Activated effector memory CD4-positive, alpha-beta T cell treated with Interleukin-2 at 50 U/mL for 16 hours (primary cell): ENCODE measurements around the gene PCBP3.

ENCODE experiments used
- DNase-seq: peaks from one replicate; pipeline ENCODE4 v3.0.0-alpha.2; 2020

PCBP3 gene

GRCh38 chr21:45900034-45900868, 256.7 kb downstream of the PCBP3 start:
- no peak for DNase-seq

DNA sequence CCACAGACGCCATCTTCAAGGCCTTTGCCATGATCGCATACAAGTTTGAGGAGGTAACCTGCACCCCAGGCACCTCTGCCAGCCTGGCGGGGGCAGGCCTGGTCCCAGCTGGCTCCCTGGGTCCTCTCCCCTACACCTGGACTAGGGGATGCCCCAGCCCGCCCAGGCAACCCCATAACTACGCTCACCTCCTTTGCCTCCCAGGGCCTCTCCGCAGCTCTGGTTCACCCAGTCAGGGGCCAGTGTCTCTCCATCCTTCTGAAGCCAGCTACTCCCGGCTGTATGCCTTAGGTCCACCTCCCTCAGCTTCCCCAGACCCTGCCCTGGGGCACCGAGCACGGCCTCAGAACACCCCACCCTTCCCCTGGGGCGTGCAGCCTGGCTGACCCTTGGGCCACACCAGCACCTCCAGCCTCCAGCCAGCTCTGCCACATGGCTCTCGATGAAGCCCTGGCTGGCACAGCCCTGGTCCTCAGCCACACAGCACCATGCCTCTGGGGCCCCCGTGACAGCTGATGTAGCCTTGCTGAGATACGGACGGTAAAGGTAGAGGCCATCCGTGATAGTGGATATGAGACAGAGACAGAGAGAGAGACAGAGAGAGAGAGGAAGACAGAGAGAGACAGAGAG, 257.7 kb downstream of the PCBP3 start:
- DNase-seq, result no peak

GRCh38 chr21:45902292-45902995, 258.9 kb downstream of the PCBP3 start:
- no peak for DNase-seq

DNA sequence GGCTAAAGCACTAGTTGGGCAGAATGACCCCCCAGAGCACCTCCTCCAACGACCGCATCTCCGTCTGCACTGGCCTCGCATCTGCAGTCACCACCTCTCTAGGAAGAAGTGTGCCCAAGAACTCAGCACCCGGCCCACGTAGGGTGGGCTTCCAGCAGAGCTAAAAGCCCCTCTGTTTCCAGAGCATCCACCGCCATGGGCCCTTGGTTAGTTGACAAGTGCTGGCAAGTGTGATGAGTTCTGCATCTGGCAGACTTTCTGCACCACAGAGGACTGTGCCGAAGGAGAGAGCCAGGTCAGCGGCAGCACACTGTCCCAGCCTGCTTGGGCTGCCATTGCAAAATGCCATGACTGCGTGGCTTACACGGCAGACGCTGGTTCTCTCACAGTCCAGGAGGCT, 261.7 kb downstream of the PCBP3 start:
- no peak for DNase-seq

- DNase-seq, result no peak
These were observed 262.8 kb downstream of the PCBP3 start for GRCh38 chr21:45906196-45906805.

DNA sequence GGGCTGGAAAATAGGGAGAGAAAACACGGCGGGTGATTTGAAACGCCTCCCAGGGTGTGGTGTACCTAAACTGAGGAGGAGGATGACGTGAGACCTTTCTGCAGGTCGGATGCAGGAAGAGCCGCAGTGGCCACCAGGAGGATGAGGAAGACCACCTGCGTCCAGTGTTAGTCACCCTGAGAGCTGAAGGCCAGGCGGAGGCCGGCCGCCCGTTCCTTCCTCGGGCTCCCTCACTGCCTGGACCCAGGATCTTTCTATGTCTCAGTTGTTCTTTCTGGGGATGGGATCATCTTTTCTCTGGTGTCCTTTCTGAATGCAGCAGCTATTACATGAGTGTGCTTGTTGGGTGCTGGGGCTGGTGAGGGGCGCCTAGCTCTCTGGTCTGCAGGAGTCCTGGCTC, 263.3 kb downstream of the PCBP3 start:
- DNase-seq, result no peak

GRCh38 chr21:45908536-45909237, 265.2 kb downstream of the PCBP3 start:
- DNase-seq, result no peak

GRCh38 chr21:45909238-45909988, 265.9 kb downstream of the PCBP3 start:
- DNase-seq, result no peak

- DNase-seq, result no peak
These were observed 266.6 kb downstream of the PCBP3 start for GRCh38 chr21:45910155-45910547.

- no peak for DNase-seq
These were observed 267.2 kb downstream of the PCBP3 start for GRCh38 chr21:45910548-45911221.

DNA sequence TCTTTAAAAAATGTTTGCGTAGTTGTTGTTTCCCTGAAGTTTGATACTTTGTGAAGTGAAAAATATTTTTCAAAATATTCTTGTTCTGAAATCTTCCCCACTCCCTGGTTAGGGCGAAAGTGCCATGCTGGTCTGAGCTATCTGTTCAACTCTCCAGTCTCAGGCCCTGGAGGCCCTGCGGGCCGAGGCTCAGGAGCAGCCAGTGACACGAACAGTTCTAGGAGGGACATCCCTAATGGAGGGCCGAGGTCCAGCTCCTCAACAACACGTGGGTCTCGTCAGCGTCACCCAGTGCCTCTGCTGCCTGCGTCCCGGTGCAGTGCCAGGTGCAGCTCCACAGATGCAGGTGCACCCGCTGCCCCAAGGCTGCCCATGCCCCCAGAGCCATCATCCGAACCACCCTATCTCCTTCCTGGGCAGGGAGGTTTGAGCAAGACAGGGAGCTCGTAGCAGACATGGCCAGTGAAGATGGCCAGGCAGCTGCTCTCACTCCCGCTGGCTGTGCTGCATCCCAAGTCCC, 268.3 kb downstream of the PCBP3 start:
- DNase-seq, result no peak

DNA sequence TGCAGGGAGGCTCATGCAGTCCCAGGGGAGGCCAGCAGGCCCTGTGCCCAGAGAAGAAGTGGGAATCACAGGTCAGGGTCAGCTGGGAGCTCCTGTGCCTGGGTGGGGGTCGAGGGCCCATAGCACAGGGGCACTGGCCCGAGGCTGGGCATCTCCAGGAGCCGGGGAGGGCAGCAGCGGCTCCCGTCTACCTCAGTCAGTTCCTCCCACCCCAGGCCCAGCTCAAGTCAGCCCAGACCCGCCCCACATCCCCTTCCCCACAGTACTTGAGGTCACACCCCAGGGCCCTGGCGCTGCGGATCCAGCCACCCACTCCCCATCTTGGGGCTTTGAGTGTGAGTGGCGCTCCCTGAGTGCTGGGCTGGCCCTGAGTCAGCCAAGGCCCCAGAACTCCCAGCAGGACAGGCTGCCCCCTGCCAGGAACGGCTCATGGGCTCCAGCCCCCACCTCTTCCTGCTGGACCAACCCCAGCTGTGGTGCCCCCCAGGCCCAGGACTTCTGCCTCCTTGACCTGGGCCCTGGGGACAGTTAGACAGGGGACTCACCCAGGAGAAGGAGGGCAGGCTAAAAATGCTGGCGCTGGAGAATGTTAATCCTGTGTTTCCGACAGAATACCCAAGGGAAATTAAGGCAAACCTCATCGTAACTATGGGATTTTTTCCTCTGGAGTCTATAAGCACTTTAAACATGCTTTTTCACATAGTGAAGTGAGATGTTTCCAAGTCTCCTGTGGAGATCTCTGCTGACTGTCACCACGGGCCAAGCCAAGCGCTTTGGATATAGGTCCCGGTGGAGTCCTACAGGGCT, 269.3 kb downstream of the PCBP3 start:
- DNase-seq, result no peak

GRCh38 chr21:45913418-45913765, 269.9 kb downstream of the PCBP3 start:
- DNase-seq, result no peak

- no peak for DNase-seq
These were observed 270.4 kb downstream of the PCBP3 start for GRCh38 chr21:45913886-45914285.

DNA sequence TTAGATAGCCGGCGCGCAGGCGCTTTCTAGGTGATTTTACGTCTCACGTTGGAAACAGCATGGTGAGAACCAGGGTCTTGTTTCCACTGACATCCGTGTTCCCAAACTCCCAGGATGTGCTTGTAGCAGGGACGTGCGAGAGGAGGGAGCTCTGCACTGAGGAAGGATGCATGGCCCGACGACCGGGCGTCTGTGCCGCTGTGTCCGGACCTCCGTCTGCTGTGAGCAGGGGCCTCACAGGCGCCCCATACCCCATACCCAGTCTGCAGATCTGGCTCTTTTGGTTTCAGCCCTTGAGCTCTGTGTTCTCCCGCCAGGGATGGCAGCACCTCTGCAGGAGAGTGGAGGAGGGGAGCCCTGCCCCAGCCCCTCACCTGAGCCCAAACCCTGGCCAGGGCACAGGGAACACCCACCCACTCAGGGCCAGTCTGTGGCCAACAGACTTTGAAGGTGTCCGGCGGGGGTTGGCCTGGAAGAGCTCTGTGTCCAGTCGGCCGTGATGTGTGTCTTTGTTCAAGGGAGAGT, 270.9 kb downstream of the PCBP3 start:
- DNase-seq, result no peak

- DNase-seq, result no peak
These were observed 272.7 kb downstream of the PCBP3 start for GRCh38 chr21:45916011-45916840.

DNA sequence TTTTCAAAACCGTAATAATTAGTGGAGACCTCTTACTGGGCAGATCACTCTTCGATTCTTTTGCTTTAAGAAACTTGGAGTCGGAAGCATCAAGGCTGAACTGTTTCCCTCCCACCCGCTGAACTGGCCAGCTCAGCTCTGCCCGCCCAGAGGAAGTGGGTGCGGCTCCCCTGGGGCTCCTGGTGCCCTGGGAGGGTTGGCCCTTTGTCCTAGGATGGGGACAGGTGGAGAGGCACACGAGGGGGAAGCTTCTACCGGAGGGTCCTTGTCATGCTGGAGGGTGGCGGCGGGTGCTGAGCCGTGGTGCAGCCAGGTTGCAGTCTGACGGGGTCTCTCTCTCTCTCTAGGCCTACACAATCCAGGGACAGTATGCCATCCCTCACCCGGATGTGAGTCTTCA, 273.7 kb downstream of the PCBP3 start:
- no peak for DNase-seq

GRCh38 chr21:45918011-45918410, 274.5 kb downstream of the PCBP3 start:
- no peak for DNase-seq

GRCh38 chr21:45918835-45919447, 275.4 kb downstream of the PCBP3 start:
- no peak for DNase-seq
